ENCODE data around the gene VPS54. TPM values are rescaled to one million over a fixed set of nuclear protein-coding genes. Genes with fewer than 3 reads are reported as not detected.
A peak's percentile ranks its signal among the peaks of the same experiment; 100 is the strongest.

Gene VPS54
- total RNA-seq, 1 donor from 2014 or later, result 4.6 TPM

DNA sequence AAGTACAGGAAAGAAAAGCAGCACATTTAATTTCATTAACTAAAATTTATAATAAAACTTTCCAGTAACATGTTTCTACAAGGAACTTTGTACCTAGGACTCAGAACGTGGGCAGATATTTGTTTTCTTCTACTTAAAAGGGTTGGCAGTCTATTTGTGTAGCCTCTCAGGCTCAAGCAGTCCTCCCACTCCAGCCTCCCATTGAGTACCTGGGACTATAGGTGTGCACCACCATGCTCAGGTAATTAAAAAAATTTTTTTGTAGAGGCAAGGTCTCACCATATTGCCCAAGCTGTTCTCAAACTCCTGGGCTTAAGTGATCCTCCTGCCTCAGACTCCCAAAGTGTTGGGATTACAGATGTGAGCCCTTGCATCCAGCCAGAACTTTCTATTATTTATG is 140.7 kb downstream of the VPS54 start:
- no peak for DNase-seq (ENCODE audit: low spot score in 2 of 2)
- TF ChIP-seq, protein P1, sequence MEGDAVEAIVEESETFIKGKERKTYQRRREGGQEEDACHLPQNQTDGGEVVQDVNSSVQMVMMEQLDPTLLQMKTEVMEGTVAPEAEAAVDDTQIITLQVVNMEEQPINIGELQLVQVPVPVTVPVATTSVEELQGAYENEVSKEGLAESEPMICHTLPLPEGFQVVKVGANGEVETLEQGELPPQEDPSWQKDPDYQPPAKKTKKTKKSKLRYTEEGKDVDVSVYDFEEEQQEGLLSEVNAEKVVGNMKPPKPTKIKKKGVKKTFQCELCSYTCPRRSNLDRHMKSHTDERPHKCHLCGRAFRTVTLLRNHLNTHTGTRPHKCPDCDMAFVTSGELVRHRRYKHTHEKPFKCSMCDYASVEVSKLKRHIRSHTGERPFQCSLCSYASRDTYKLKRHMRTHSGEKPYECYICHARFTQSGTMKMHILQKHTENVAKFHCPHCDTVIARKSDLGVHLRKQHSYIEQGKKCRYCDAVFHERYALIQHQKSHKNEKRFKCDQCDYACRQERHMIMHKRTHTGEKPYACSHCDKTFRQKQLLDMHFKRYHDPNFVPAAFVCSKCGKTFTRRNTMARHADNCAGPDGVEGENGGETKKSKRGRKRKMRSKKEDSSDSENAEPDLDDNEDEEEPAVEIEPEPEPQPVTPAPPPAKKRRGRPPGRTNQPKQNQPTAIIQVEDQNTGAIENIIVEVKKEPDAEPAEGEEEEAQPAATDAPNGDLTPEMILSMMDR (IDR thresholded peaks at IDR 0.05), result no peak
- H3K27me3 ChIP-seq, result no peaks in the 10 kb centered on the region
- peaks cover 0 to 21% of the 10 kb centered on the region in 2 donors for H3K36me3 ChIP-seq
- no peak overlapping the region for H3K27ac ChIP-seq
- intact Hi-C loops (cut with DNase I), result loop anchor here (5.0 to 10.0 kb wide), 2 partner anchors 36 to 294 kb away; partner anchors contain the start of genes MDH1, UGP2 and WDPCP
- no peaks in the 10 kb centered on the region for H3K9me3 ChIP-seq
- no peak overlapping the region for H3K4me3 ChIP-seq
- H3K4me1 ChIP-seq, result peaks cover 3 to 15% of the 10 kb centered on the region in 2 donors

DNA sequence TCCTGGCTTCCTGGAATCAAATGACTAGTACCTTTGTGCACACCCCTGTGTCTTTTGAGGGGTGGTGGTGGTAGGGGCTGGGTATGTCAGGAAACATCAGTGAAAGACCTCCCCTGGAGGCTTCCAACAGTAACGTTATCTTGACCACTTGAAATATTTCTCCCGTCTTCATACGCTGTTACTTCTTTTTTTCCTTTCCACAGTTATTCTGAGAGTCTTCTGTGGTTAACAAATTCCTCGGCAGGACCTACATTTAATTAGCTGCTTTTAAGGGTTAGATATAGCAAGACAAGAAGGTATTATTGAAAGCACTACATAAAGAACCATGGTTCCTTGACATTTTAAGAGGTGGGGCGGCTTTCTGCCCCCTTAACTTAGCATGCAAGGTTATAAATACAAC is 142.9 kb downstream of the VPS54 start:
- H3K27ac ChIP-seq, result peak overlapping the region; percentile 72 to 75
- intact Hi-C loops (cut with DNase I), result loop anchor here (5.0 to 10.0 kb wide), 2 partner anchors 34 to 292 kb away; partner anchors contain the start of genes MDH1, UGP2 and WDPCP
- peaks cover 3 to 26% of the 10 kb centered on the region in 2 donors for H3K4me1 ChIP-seq

DNA sequence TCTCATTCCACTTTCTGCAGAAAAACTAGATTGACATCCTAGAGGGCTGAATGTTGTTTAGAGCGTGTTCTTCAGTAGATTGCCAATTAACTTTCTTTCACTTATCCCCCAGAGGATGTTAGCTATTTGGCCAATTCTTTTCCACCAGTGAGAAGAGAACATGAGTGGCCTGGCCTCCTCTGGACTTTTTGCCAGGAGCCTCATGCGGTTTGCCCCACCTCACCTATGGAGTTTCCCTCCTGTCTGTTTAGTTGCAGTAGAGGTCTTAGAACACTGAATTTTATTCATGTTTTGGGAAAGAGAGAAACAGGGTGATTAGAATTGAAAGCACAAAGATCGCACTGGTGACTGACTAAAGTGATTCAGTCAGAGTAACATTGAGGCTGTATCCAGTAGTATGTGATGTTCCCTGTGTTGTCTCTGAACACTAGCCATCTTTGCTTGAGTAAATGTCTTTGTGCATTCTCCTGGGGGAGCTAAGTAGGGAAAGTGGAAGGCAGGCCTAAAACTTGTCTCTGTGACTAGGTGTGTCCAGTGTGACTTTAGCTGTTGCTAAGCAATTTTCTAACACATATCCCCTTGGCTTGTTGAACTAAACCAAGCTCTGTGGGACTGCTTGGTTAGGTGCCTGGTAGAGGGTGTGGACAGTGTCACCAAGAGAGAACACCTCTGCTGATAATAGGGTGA is 143.5 kb downstream of the VPS54 start:
- no peak for DNase-seq (ENCODE audit: low spot score in 2 of 2)
- Histone ChIP-seq H3K4me3 (no peak overlapping the region), H3K4me1 (peaks cover 3 to 29% of the 10 kb centered on the region in 2 donors), H3K36me3 (peaks cover 0 to 11% of the 10 kb centered on the region in 2 donors), H3K27ac (peak overlapping the region; percentile 72 to 75), H3K27me3 (no peaks in the 10 kb centered on the region), H3K9me3 (no peaks in the 10 kb centered on the region)
- TF ChIP-seq, protein P1 (IDR thresholded peaks at IDR 0.05), result no peak
- intact Hi-C loops (cut with DNase I), result loop anchor here (5.0 to 10.0 kb wide), 2 partner anchors 33 to 291 kb away; partner anchors contain the start of genes MDH1, UGP2 and WDPCP

More for the DNA sequence above, 142.9 kb downstream of the VPS54 start:
- TF ChIP-seq, protein P1 (IDR thresholded peaks at IDR 0.05), result no peak
- H3K36me3 ChIP-seq, result peaks cover 0 to 11% of the 10 kb centered on the region in 2 donors
- H3K27me3 ChIP-seq, result no peaks in the 10 kb centered on the region
- H3K4me3 ChIP-seq, result no peak overlapping the region
- H3K9me3 ChIP-seq, result no peaks in the 10 kb centered on the region
- no peak for DNase-seq (ENCODE audit: low spot score in 2 of 2)

DNA sequence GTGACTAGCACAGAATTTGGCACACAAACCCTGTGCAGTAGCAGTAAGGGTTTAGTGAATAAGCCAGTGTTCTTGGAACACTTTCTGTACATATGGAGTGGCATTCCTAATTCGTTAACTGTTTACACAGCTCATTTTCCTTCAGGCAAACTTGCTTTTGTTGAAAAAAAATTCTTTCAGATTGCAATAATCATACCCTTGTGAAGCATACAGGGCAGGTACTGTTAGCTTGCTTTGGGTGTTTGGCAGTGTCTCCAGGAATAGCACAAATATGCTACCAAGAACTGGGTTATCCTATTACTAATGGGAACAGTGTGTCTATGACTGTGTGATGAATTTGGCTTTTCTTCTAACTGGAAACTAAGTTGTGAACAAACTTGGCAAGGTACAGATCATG is 144.1 kb downstream of the VPS54 start:
- intact Hi-C loops (cut with DNase I), result loop anchor here (5.0 to 10.0 kb wide), 2 partner anchors 33 to 290 kb away; partner anchors contain the start of genes MDH1, UGP2 and WDPCP
- TF ChIP-seq, protein P1 (IDR thresholded peaks at IDR 0.05), result no peak

DNA sequence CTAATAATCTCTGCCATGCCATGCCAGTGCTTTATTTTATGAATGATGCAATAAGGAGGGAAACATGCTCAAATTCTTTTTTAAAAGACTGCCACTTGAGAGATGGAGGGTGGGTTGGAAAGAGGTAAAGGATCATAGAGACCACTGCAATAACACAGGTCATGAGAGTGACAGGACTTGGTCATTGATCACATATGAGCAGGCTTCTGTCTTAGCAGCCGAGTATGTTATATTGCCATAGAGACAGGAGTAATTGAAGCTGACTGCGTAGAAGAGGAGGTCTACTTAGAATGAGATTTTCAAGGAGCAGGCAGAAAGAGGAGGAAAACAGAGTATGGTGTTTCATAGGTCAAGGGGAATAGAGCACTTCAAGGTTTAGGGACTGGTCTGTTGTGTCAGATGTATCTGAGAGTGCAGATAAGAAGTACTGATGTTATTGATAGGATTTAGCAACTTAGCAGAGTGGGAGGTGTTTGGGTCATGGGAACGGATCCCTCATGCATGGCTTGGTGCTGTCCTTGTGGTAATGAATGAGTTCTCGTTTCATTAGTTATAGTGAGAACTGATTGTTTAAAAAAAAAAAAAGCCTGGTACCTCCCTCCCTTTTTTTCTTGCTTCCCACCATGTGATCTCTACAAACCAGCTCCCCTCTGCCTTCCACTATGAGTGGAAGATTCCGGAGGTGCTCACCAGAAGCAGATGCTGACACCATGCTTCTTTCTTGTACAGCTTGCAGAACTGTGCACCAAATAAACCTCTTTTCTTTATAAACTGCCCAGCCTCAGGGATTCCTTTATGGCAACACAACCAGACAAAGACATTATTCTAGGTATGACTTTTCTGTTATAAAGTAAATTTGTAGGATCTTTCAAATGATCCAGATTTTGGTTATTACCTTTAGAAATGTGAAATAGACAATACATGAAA is 144.8 kb downstream of the VPS54 start:
- peaks cover 3 to 29% of the 10 kb centered on the region in 2 donors for H3K4me1 ChIP-seq
- no peaks in the 10 kb centered on the region for H3K27me3 ChIP-seq
- no peak for DNase-seq (ENCODE audit: low spot score in 2 of 2)
- H3K4me3 ChIP-seq, result no peak overlapping the region
- TF ChIP-seq, protein P1 (IDR thresholded peaks at IDR 0.05), result no peak
- intact Hi-C loops (cut with DNase I), result loop anchor here (5.0 to 10.0 kb wide), 2 partner anchors 32 to 290 kb away; partner anchors contain the start of genes MDH1, UGP2 and WDPCP
- peaks cover 0 to 11% of the 10 kb centered on the region in 2 donors for H3K36me3 ChIP-seq
- H3K9me3 ChIP-seq, result no peaks in the 10 kb centered on the region
- peak overlapping the region; percentile 72 to 75 for H3K27ac ChIP-seq

More for the DNA sequence above, 144.1 kb downstream of the VPS54 start:
- no peak for DNase-seq (ENCODE audit: low spot score in 2 of 2)
- Histone ChIP-seq H3K4me3 (no peak overlapping the region), H3K27ac (peak overlapping the region; percentile 72 to 75), H3K36me3 (peaks cover 0 to 11% of the 10 kb centered on the region in 2 donors), H3K4me1 (peaks cover 3 to 29% of the 10 kb centered on the region in 2 donors), H3K27me3 (no peaks in the 10 kb centered on the region), H3K9me3 (no peaks in the 10 kb centered on the region)
